ENCODE measurements around the gene PLEKHA7. TPM values are rescaled to one million over a fixed set of nuclear protein-coding genes. Genes with fewer than 3 reads are reported as not detected.
A peak's percentile ranks its signal among the peaks of the same experiment; 100 is the strongest.
"Not testable (repeated sequence)": the region's sequence is repeated elsewhere in the genome, so short reads cannot be mapped to it uniquely, and the experiment has no call there.

PLEKHA7 gene
- total RNA-seq, 3 donors from 2014 or later: 9.8 to 54.6 (median 36.7) TPM

GRCh38 chr11:16963316-16963876 lies 50.8 kb downstream of the PLEKHA7 start:
- no peak for DNase-seq (ENCODE audit: low spot score in 2 of 2)
- intact Hi-C loops (cut with DNase I; ENCODE audit: low total_unique reads): no loop called here

DNA sequence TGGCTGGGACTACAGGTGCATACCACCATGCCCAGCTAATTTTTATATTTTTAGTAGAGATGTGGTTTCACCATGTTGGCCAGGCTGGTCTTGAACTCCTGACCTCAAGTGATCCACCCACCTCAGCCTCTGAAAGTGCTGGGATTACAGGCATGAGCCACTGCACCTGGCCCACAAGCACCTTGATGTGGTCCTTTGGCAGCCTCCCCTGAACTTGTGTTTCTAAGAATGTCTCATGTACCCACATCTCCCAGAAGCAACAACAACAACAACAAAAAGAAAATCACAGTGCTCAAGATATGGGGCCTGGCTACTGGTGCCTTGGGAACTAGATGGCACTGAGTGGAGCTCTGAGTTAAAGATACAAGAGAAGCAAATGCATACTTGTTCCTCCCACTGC lies 51.6 kb downstream of the PLEKHA7 start:
- DNase-seq (ENCODE audit: low spot score in 2 of 2); H3K4me3 ChIP-seq; H3K27ac ChIP-seq; H3K36me3 ChIP-seq; H3K27me3 ChIP-seq; intact Hi-C loops (cut with DNase I; ENCODE audit: low total_unique reads); H3K4me1 ChIP-seq; H3K9me3 ChIP-seq: not testable (repeated sequence)

More at GRCh38 chr11:16963316-16963876, 50.8 kb downstream of the PLEKHA7 start:
- Histone ChIP-seq H3K4me3 (no peak overlapping the region), H3K27me3 (no peaks in the 10 kb centered on the region), H3K36me3 (no peaks in the 10 kb centered on the region), H3K27ac (no peak overlapping the region), H3K4me1 (no peaks in the 10 kb centered on the region), H3K9me3 (no peaks in the 10 kb centered on the region)
- TF ChIP-seq POLR2A (IDR thresholded peaks at IDR 0.05) (no peak), POLR2AphosphoS5 (IDR thresholded peaks at IDR 0.05) (no peak)
- TF ChIP-seq, protein P1, sequence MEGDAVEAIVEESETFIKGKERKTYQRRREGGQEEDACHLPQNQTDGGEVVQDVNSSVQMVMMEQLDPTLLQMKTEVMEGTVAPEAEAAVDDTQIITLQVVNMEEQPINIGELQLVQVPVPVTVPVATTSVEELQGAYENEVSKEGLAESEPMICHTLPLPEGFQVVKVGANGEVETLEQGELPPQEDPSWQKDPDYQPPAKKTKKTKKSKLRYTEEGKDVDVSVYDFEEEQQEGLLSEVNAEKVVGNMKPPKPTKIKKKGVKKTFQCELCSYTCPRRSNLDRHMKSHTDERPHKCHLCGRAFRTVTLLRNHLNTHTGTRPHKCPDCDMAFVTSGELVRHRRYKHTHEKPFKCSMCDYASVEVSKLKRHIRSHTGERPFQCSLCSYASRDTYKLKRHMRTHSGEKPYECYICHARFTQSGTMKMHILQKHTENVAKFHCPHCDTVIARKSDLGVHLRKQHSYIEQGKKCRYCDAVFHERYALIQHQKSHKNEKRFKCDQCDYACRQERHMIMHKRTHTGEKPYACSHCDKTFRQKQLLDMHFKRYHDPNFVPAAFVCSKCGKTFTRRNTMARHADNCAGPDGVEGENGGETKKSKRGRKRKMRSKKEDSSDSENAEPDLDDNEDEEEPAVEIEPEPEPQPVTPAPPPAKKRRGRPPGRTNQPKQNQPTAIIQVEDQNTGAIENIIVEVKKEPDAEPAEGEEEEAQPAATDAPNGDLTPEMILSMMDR (IDR thresholded peaks at IDR 0.05): no peak

DNA sequence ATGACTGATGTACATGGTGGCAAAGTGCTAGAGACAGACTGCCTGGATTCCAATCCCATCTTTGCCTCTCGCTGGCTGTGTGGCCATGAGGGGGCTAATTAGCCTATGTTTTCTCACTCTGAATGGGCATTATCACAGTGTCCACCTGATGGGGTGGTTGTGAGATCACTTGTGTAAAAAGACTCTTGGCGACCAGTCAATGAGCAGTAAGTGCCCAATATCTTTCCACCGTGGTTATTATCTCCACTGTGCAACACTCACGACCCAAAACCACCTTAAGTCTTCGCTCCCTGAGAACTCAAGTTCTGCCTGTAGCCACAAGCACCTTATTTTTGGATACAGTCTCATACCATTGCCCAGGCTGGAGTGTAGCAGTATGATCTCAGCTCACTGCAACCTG lies 52.1 kb downstream of the PLEKHA7 start:
- no peaks in the 10 kb centered on the region for H3K36me3 ChIP-seq
- no peak for TF ChIP-seq POLR2AphosphoS5 (IDR thresholded peaks at IDR 0.05)
- TF ChIP-seq, protein P1 (IDR thresholded peaks at IDR 0.05): no peak
- no peak for TF ChIP-seq POLR2A (IDR thresholded peaks at IDR 0.05)
- intact Hi-C loops (cut with DNase I; ENCODE audit: low total_unique reads): no loop called here
- H3K4me1 ChIP-seq: no peaks in the 10 kb centered on the region
- H3K9me3 ChIP-seq: no peaks in the 10 kb centered on the region
- no peak overlapping the region for H3K27ac ChIP-seq
- no peak for DNase-seq (ENCODE audit: low spot score in 2 of 2)
- no peak overlapping the region for H3K4me3 ChIP-seq
- no peaks in the 10 kb centered on the region for H3K27me3 ChIP-seq

DNA sequence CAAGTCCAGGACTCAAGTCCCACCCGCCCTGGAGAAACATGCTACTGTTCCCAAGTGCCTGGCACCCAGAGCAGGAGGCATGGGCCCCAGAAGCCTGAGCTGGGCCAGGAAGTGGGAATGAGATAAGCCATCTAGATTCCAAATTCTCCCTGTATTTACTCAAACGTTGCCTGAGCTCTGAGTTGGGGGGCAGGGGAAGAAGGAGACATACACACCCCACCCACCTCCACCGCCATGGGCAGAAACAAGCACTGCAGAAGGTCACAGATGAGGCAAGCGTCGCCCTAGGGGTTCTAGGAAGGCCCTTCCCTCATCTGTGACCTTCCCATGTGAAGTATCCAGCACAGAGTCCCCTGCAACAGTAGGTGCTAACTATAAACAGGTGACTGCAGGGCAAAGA lies 54.0 kb downstream of the PLEKHA7 start:
- no peak overlapping the region for H3K4me3 ChIP-seq
- H3K27me3 ChIP-seq: no peaks in the 10 kb centered on the region
- TF ChIP-seq POLR2A (IDR thresholded peaks at IDR 0.05) (no peak), POLR2AphosphoS5 (IDR thresholded peaks at IDR 0.05) (no peak)
- TF ChIP-seq, protein P1 (IDR thresholded peaks at IDR 0.05): no peak
- DNase-seq (ENCODE audit: low spot score in 2 of 2): no peak
- H3K27ac ChIP-seq: peak overlapping the region; percentile 34 to 66
- intact Hi-C loops (cut with DNase I; ENCODE audit: low total_unique reads): no loop called here
- H3K4me1 ChIP-seq: no peaks in the 10 kb centered on the region
- no peaks in the 10 kb centered on the region for H3K36me3 ChIP-seq
- H3K9me3 ChIP-seq: no peaks in the 10 kb centered on the region

DNA sequence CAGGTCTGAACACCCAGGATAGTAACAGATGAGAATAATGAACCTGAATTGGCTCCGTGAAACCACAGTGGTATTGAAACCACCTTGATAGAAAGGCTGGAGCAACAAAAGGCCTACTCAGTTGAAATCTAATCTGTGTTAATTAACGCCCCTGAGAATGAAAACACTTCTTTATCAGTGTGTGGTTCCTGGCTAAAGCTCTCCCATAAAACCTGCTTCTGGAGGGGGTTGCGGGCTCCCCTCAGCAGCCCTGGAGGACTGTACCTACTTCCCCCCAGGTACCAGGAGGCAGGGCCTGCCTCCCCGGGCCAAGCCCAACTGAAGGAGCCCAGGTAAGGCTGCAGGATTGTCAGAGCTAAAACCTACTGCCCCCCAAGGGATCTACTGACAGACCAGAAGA lies 54.6 kb downstream of the PLEKHA7 start:
- no peaks in the 10 kb centered on the region for H3K36me3 ChIP-seq
- intact Hi-C loops (cut with DNase I; ENCODE audit: low total_unique reads): no loop called here
- no peak overlapping the region for H3K4me3 ChIP-seq
- no peaks in the 10 kb centered on the region for H3K4me1 ChIP-seq
- DNase-seq (ENCODE audit: low spot score in 2 of 2): no peak
- peak overlapping the region; percentile 34 to 66 for H3K27ac ChIP-seq
- no peak for TF ChIP-seq POLR2A (IDR thresholded peaks at IDR 0.05)
- TF ChIP-seq, protein P1 (IDR thresholded peaks at IDR 0.05): no peak
- H3K9me3 ChIP-seq: no peaks in the 10 kb centered on the region
- no peaks in the 10 kb centered on the region for H3K27me3 ChIP-seq

DNA sequence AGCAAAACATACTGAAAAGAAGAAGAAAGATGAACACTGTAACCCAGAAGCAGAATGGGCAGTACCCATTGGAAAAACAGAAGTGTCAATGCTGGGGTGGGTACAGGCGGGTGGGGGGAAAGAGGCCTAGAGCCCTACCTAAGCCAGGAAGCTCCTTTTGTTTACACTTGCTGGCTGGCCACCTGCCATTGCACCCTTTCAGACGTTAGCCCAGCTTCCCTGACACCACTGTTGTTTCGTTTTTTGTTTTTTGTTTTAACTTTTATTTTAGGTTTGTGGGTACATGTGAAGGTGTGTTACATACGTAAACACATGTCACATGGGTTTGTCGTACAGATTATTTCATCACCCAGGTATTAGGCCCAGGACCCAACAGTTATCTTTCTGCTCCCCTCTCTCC lies 55.4 kb downstream of the PLEKHA7 start:
- peak in 1 of 2 donors; percentile 57 for DNase-seq (ENCODE audit: low spot score in 2 of 2)

More for the DNA sequence above, 55.4 kb downstream of the PLEKHA7 start:
- H3K4me1 ChIP-seq: no peaks in the 10 kb centered on the region
- H3K4me3 ChIP-seq: no peak overlapping the region
- intact Hi-C loops (cut with DNase I; ENCODE audit: low total_unique reads): no loop called here
- H3K9me3 ChIP-seq: no peaks in the 10 kb centered on the region
- H3K27ac ChIP-seq: peak overlapping the region in 1 of 2 donors; percentile 66
- TF ChIP-seq POLR2AphosphoS5 (IDR thresholded peaks at IDR 0.05) (no peak), POLR2A (IDR thresholded peaks at IDR 0.05) (no peak)
- TF ChIP-seq, protein P1 (IDR thresholded peaks at IDR 0.05): no peak
- H3K36me3 ChIP-seq: no peaks in the 10 kb centered on the region
- no peaks in the 10 kb centered on the region for H3K27me3 ChIP-seq

Measured in breast epithelium (tissue), 4 donors.